Suppressor macrophage treated with lipopolysaccharide for 4 hours (primary cell): ENCODE data around the gene GPRIN2.
"Not testable (repeated sequence)": the region's sequence is repeated elsewhere in the genome, so short reads cannot be mapped to it uniquely, and the experiment has no call there.

Experiments
- DNase-seq: peaks from one replicate; pipeline ENCODE4 v3.0.0-alpha.2; 2020

Gene GPRIN2

DNA sequence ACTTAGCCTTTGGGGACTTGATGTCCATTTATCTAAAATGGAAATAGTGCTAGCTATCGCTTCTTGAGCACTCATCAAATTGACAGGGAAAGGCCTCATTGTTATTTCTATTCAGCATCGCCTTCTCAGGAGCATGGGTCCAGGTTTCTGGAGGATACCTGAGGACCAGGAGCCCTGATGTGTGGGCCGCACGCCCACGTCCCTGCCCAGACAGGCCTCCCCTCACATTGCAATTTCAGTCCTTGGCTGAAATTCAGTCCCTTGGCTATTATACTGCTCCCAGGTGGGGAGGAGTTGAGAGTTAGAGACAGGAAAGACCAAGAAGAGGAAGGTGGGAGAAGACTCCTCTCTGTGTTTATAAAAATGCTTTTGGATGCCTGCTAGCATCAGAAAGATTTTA, 38.9 kb downstream of the GPRIN2 start:
- no peak for DNase-seq

DNA sequence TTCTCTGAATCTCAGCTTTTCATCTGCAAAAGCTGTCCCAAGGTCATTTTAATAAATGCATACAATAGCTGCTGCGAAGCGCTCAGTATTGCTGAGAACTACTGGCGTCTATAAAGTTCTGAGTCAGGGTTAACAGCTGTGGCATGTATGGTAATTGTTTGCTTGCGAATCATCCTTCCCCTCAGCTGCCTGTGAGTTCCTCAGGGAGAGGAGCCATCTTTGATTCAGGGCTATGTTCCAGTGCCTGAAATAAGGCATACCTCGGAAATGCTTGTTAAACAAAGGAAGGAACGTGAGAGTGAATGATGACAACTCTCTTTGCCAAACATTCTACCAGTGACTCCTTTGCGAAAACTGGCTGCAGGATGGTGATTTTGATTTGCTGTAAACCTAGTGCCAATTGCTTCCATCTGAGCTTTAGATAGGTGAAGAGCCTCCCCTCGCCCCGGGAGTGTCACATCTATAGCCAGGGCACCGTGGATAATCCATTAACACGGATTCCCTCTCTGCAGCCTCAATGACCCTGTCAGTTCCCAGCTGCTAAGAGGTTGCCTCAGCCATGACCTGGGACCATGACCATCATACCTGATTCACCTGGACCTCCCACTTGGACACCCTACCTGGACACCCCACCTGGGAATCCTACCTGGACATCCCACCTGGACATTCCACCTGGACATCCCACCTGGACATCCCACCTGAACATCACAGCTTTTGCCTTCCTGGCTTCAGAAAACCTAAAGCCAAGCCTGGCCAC, 39.6 kb downstream of the GPRIN2 start:
- DNase-seq: no peak

DNA sequence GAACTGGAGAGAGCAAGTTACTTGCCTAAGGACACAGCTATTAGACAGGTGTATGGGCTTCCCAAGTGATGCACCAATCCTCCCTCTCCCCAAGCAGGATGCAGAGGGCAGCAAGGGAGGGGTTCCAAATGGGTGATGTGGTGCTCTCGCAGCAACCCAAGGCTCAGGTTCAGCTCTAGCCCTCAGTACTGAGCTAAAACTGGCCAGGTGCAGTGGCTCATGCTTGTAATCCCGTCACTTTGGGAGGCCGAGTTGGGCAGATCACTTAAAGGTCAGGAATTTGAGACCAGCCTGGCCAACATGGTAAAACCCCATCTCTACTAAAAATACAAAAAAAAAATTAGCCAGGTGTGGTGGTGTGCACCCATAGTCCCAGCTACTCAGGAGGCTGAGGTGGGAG, 40.7 kb downstream of the GPRIN2 start:
- DNase-seq: no peak

DNA sequence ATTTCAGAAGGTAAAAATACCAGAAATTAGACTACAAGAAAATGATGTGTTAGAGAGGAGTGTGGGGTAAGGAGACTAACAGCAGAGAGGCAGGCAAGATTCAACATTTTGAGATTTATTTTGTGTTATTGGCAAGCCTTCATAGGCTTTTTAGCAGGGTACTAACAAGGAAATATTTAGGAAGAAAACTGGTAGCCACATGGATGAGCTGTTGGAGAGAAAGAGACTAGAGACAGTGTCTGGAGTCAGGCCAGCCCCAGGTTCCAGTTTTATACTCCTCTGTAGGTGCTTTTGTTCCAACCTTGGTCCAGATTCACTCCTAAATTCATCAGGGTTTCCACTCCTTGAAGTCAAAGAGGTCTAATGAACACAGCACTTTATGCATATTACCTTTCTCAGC, 41.1 kb downstream of the GPRIN2 start:
- no peak for DNase-seq

DNA sequence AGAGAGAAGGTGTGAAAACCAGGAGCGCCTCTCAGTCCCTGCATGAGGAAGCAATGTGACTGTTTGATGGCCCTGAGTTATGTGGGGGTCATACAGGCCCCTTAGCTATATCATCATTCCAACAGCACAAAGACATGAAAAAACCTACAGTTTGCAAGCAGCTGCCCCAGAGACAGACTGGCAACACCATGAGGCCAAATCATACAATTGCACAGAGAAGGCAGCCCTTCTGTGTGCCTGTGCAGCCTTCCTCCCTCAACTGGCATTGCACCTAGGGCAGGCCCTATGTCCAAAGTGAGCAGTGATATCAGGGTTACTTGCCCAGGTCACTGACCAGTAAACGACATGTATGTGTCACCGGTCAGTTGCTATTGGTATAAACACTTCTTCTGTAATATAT, 41.6 kb downstream of the GPRIN2 start:
- DNase-seq: no peak

DNA sequence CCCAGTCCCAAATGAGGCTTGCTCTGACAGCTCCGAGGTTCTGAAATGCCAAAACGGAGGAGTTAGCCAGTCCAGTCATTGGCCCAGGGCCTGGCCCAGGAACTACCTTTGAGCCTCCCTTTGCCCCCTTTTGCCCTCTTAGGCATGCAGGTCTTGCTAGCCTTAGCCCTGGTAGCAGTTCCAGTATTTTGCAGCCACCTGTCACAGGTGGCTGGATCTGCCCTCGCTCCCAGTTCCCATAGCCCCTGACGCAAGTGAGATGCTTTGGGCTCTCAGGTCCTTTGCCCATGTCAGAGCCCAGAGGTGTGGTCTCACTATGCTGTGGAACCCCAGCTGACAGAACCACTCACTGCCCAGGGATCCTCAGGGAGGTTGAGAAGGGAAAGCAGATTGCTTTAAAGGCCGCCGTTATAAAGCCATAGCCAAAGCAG, 42.0 kb downstream of the GPRIN2 start:
- DNase-seq: no peak

DNA sequence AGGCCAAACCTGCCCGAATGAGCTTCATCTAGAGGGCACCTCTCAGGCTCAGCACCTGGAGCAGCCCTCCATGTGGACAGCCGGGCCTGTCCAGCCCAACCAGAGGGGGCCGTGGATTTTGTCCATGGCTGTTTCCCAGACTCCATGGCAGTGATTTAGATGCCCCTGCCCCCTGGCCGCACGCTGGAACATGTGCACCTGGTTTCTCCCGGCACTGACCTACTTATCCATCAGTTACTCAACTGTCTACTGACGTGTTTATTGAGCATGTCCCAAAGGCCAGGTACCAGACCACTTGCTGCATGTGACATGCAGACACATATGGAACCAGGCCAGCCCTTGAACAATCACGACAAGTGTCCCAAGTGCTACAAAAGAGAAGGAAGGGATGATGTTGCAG, 43.1 kb downstream of the GPRIN2 start:
- not testable (repeated sequence) for DNase-seq

DNA sequence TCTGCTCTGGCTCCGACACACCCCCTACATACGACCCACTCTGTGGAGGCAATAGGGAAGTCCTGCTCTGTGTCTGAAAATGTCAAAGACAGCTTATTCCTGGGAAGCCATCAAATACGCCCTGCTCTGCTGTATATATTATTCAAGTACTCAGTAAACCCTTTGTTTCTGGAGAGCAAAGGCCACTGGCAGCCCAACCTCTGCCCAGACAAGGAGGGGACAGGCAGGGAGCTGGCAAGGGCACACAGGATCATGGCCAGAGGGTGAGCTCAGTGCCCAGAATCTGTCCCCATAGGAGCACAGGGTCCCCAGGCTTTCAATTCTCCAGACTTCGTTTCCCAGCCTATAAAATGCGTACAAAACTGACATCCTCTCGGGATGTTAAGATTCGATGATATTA, 43.7 kb downstream of the GPRIN2 start:
- DNase-seq: not testable (repeated sequence)

DNA sequence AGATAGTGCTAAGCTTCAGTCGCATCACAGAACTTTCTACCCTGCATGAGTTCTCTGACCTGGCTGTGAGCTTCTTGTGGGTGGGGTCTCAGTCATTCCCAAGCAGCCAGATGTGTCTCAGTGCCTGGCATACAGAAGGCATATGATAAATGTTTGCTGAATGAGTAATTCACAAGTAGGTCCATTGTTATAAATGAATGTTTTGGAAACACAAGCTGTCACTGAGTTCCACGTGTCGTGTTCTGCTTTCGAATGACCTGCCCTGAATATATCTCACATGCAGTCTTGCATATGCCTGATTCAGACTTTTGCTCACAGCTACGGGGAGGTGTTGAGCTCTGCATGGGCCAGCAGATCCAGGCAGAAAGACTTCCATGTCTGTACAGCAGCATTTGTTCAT, 44.5 kb downstream of the GPRIN2 start:
- not testable (repeated sequence) for DNase-seq
